Neural cell (in vitro differentiated cells): ENCODE results near the gene NPPA. TPM values are rescaled to one million over a fixed set of nuclear protein-coding genes. Genes with fewer than 3 reads are reported as not detected.

Experiments used
- H2AFZ ChIP-seq: fragments of 200-600, 300-800 bp; sonication (generic), shearing (Covaris generic); 2 replicates; pipeline ENCODE4 v1.6.0; 2014; ENCODE audit warnings: low read depth, mild to moderate bottlenecking, antibody characterized with exemption, low read length, moderate library complexity
- H3F3A ChIP-seq: fragments of 200-600 bp; shearing (Covaris generic); 2 replicates; pipeline ENCODE4 v1.6.1; 2016; ENCODE audit warnings: mild to moderate bottlenecking, moderate library complexity, mixed read lengths, antibody characterized with exemption, low read length; ENCODE audit not compliant: insufficient read depth, poor library complexity, severe bottlenecking
- H3K27ac ChIP-seq: fragments of 200-600, 300-800 bp; sonication (generic), shearing (Covaris generic); 2 replicates; pipeline ENCODE4 v1.5.1; 2014; ENCODE audit warnings: mild to moderate bottlenecking, low read length, moderate library complexity
- H3K27me3 ChIP-seq: fragments of 300-800, 200-600 bp; sonication (generic), shearing (Covaris generic); 2 replicates; pipeline ENCODE4 v1.6.0; 2014; ENCODE audit warnings: mild to moderate bottlenecking, low read depth, low read length, moderate library complexity; ENCODE audit not compliant: insufficient read depth
- H3K36me3 ChIP-seq: fragments of 300-800, 200-600 bp; sonication (generic), shearing (Covaris generic); 2 replicates; pipeline ENCODE4 v1.5.1; 2014; ENCODE audit warnings: mild to moderate bottlenecking, antibody characterized with exemption, low read length, moderate library complexity; ENCODE audit not compliant: insufficient read depth
- H3K4me2 ChIP-seq: fragments of 300-800, 200-600 bp; sonication (generic), shearing (Covaris generic); 2 replicates; pipeline ENCODE4 v1.6.0; 2014; ENCODE audit warnings: mild to moderate bottlenecking, low read length
- H3K4me3 ChIP-seq: fragments of 300-800, 200-600 bp; sonication (generic), shearing (Covaris generic); 2 replicates; pipeline ENCODE4 v1.5.1; 2014; ENCODE audit warnings: mild to moderate bottlenecking, low read length, moderate library complexity
- H3K79me2 ChIP-seq: fragments of 200-600 bp; shearing (Covaris generic); replicated peaks from 2 replicates; pipeline ENCODE4 v1.6.0; 2014; ENCODE audit warnings: mild to moderate bottlenecking, low read length, moderate library complexity; ENCODE audit not compliant: insufficient read depth
- H3K9ac ChIP-seq: fragments of 300-800, 200-600 bp; sonication (generic), shearing (Covaris generic); 2 replicates; pipeline ENCODE4 v1.6.1; 2016; ENCODE audit warnings: mild to moderate bottlenecking, low read length, mixed read lengths
- H3K9me2 ChIP-seq: fragments of 200-600 bp; shearing (Covaris generic); 2 replicates; pipeline ENCODE4 v1.6.1; 2016; ENCODE audit warnings: mild to moderate bottlenecking, low read length, mixed read lengths; ENCODE audit not compliant: insufficient read depth
- H3K9me3 ChIP-seq: fragments of 200-600, 300-800 bp; sonication (generic), shearing (Covaris generic); 2 replicates; pipeline ENCODE4 v1.6.1; 2016; ENCODE audit warnings: mild to moderate bottlenecking, mixed run types, low read length, moderate library complexity, mixed read lengths
- H4K20me1 ChIP-seq: fragments of 200-600 bp; shearing (Covaris generic); 2 replicates; pipeline ENCODE4 v1.6.1; 2016; ENCODE audit warnings: mild to moderate bottlenecking, mixed run types; ENCODE audit not compliant: insufficient read depth
- CTCF ChIP-seq: fragments of 450-650 bp; IDR thresholded peaks from 2 replicates; pipeline ENCODE4 v1.5.1; 2014; ENCODE audit warnings: antibody characterized with exemption, mild to moderate bottlenecking, moderate library complexity; ENCODE audit not compliant: poor library complexity, severe bottlenecking
- EP300 ChIP-seq: fragments of 450-650 bp; conservative IDR thresholded peaks from 2 replicates; pipeline ENCODE4 v1.6.1; 2014; ENCODE audit warnings: antibody characterized with exemption, mild to moderate bottlenecking, moderate library complexity; ENCODE audit not compliant: poor library complexity, severe bottlenecking
- EZH2 ChIP-seq: fragments of 200-600, 300-800 bp; shearing (Covaris generic), sonication (generic); IDR thresholded peaks from 2 replicates; pipeline ENCODE4 v1.6.1; 2014; ENCODE audit warnings: antibody characterized with exemption, low read length, borderline replicate concordance, mild to moderate bottlenecking; ENCODE audit not compliant: insufficient read depth, poor library complexity, severe bottlenecking
- MXI1 ChIP-seq: fragments of 450-650 bp; conservative IDR thresholded peaks from 2 replicates; pipeline ENCODE4 v1.6.1; 2014; ENCODE audit warnings: antibody characterized with exemption, mild to moderate bottlenecking; ENCODE audit not compliant: poor library complexity, severe bottlenecking
- POLR2AphosphoS5 ChIP-seq: IDR thresholded peaks from 2 replicates; pipeline ENCODE4 v1.6.1; 2012
- RAD21 ChIP-seq: fragments of 450-650 bp; conservative IDR thresholded peaks from 2 replicates; pipeline ENCODE4 v1.6.1; 2014; ENCODE audit warnings: antibody characterized with exemption, mild to moderate bottlenecking, moderate library complexity
- REST ChIP-seq: IDR thresholded peaks from 2 replicates; pipeline ENCODE4 v1.6.1; 2012; ENCODE audit warnings: borderline replicate concordance
- SMC3 ChIP-seq: fragments of 450-650 bp; conservative IDR thresholded peaks from 2 replicates; pipeline ENCODE4 v1.6.1; 2014; ENCODE audit warnings: antibody characterized with exemption, mild to moderate bottlenecking, moderate library complexity; ENCODE audit not compliant: poor library complexity
- TAF1 ChIP-seq: IDR thresholded peaks from 2 replicates; pipeline ENCODE4 v1.6.1; 2012; ENCODE audit warnings: low read depth
- polyA plus RNA-seq: library from polyadenylated mRNA; depleted of rRNA; stranded (reverse); fragments of >200 nt; gene quantifications from 2 replicates; pipeline ENCODE4 v1.2.3, GENCODE V29; 2014

Gene NPPA
- polyA plus RNA-seq, 1 donor from 2014 or later, result not detected

- Histone ChIP-seq H3K36me3 (no peaks in the 10 kb centered on the region), H3K4me2 (peak overlapping the region; percentile 57), H3K9ac (peak overlapping the region; percentile 66), H3K9me2 (no peaks in the 10 kb centered on the region), H3K79me2 (peaks cover 27% of the 10 kb centered on the region), H3K9me3 (no peaks in the 10 kb centered on the region), H4K20me1 (no peaks in the 10 kb centered on the region), H3K27me3 (no peaks in the 10 kb centered on the region), H2AFZ (peak overlapping the region; percentile 34), H3K27ac (peak overlapping the region; percentile 59), H3K4me3 (peak overlapping the region; percentile 99), H3F3A (no peaks in the 10 kb centered on the region)
- TF ChIP-seq POLR2AphosphoS5 (no peak), SMC3 (no peak), MXI1 (peak; percentile 36)
Measured at GRCh38 chr1:11802973-11803885, 44.4 kb downstream of the NPPA start.

- H3K4me2 ChIP-seq, result peak overlapping the region; percentile 57
- peak overlapping the region; percentile 59 for H3K27ac ChIP-seq
- H4K20me1 ChIP-seq, result no peaks in the 10 kb centered on the region
- H3K9me3 ChIP-seq, result no peaks in the 10 kb centered on the region
- H3K36me3 ChIP-seq, result no peaks in the 10 kb centered on the region
- H3K79me2 ChIP-seq, result peaks cover 21% of the 10 kb centered on the region
- H3K9me2 ChIP-seq, result no peaks in the 10 kb centered on the region
- no peaks in the 10 kb centered on the region for H3F3A ChIP-seq
- H2AFZ ChIP-seq, result no peak overlapping the region
- H3K9ac ChIP-seq, result peak overlapping the region; percentile 66
- TF ChIP-seq MXI1, result no peak
- no peak for TF ChIP-seq EZH2
- no peak for TF ChIP-seq RAD21
- TF ChIP-seq EP300, result no peak
- no peak for TF ChIP-seq POLR2AphosphoS5
- no peak for TF ChIP-seq TAF1
- TF ChIP-seq REST, result no peak
- TF ChIP-seq CTCF, result no peak
- no peak for TF ChIP-seq SMC3
- peak overlapping the region; percentile 99 for H3K4me3 ChIP-seq
- H3K27me3 ChIP-seq, result no peaks in the 10 kb centered on the region
Measured at GRCh38 chr1:11802616-11802972, 45.0 kb downstream of the NPPA start.
